Stomach smooth muscle (tissue), 2 donors: ENCODE data around the gene EHBP1.

ENCODE experiments used
- H3K27ac ChIP-seq: one replicate; pipeline ENCODE4 v1.7.0; 2013; ENCODE audit warnings: mild to moderate bottlenecking, low read length, inconsistent platforms
- H3K27me3 ChIP-seq, 2 donors: one replicate each; pipeline ENCODE4 v1.7.0; 2013; ENCODE audit warnings: low read length in 2 of 2; ENCODE audit not compliant: insufficient read depth in 2 of 2, control insufficient read depth in 1 of 2
- H3K36me3 ChIP-seq, 2 donors: one replicate each; pipeline ENCODE4 v1.7.0; 2013; ENCODE audit warnings: low read length in 2 of 2; ENCODE audit not compliant: control insufficient read depth in 2 of 2, insufficient read depth in 2 of 2
- H3K4me1 ChIP-seq: one replicate; pipeline ENCODE4 v1.7.0; 2013; ENCODE audit warnings: low read length; ENCODE audit not compliant: control insufficient read depth, insufficient read depth
- H3K4me3 ChIP-seq, 2 donors: one replicate each; pipeline ENCODE4 v1.7.0; 2013; ENCODE audit warnings: low read length in 2 of 2
- H3K9ac ChIP-seq, 2 donors: one replicate each; pipeline ENCODE4 v1.7.0; 2013; ENCODE audit warnings: low read length in 2 of 2, mild to moderate bottlenecking in 1 of 2
- H3K9me3 ChIP-seq, 2 donors: one replicate each; pipeline ENCODE4 v1.7.0; 2013; ENCODE audit warnings: low read length in 2 of 2; ENCODE audit not compliant: control insufficient read depth in 2 of 2
- donor health status: healthy.
- donor health status: Pancreatic carcinoma.

EHBP1 gene

GRCh38 chr2:62992561-62992960, 287.0 kb downstream of the EHBP1 start:
- H3K4me3 ChIP-seq = no peak overlapping the region
- peaks cover 11 to 16% of the 10 kb centered on the region in 2 donors for H3K36me3 ChIP-seq
- H3K9me3 ChIP-seq = no peaks in the 10 kb centered on the region
- H3K9ac ChIP-seq = no peak overlapping the region
- H3K27ac ChIP-seq = no peak overlapping the region
- no peaks in the 10 kb centered on the region for H3K27me3 ChIP-seq
- no peaks in the 10 kb centered on the region for H3K4me1 ChIP-seq

GRCh38 chr2:62994206-62994605, 288.7 kb downstream of the EHBP1 start:
- Histone ChIP-seq H3K4me1 (no peaks in the 10 kb centered on the region), H3K9ac (no peak overlapping the region), H3K36me3 (peaks cover 11 to 16% of the 10 kb centered on the region in 2 donors), H3K27ac (no peak overlapping the region), H3K9me3 (no peaks in the 10 kb centered on the region), H3K27me3 (no peaks in the 10 kb centered on the region), H3K4me3 (no peak overlapping the region)

GRCh38 chr2:62996534-62997186, 291.1 kb downstream of the EHBP1 start:
- Histone ChIP-seq H3K4me1 (peaks cover 3% of the 10 kb centered on the region), H3K4me3 (no peak overlapping the region), H3K27me3 (no peaks in the 10 kb centered on the region), H3K36me3 (peaks cover 9 to 11% of the 10 kb centered on the region in 2 donors), H3K27ac (no peak overlapping the region), H3K9me3 (no peaks in the 10 kb centered on the region), H3K9ac (no peak overlapping the region)

- H3K27me3 ChIP-seq = no peaks in the 10 kb centered on the region
- no peak overlapping the region for H3K27ac ChIP-seq
- no peak overlapping the region for H3K9ac ChIP-seq
- H3K9me3 ChIP-seq = no peaks in the 10 kb centered on the region
- no peak overlapping the region for H3K4me3 ChIP-seq
- H3K36me3 ChIP-seq = peaks cover 8% of the 10 kb centered on the region in 2 donors
- peaks cover 3% of the 10 kb centered on the region for H3K4me1 ChIP-seq
These were observed 293.4 kb downstream of the EHBP1 start for GRCh38 chr2:62998949-62999348.

- Histone ChIP-seq H3K27me3 (no peaks in the 10 kb centered on the region), H3K9me3 (no peaks in the 10 kb centered on the region), H3K4me3 (no peak overlapping the region), H3K36me3 (peaks cover 5 to 6% of the 10 kb centered on the region in 2 donors), H3K27ac (no peak overlapping the region), H3K9ac (no peak overlapping the region), H3K4me1 (peaks cover 3% of the 10 kb centered on the region)
These were observed 294.4 kb downstream of the EHBP1 start for GRCh38 chr2:62999905-63000304.

GRCh38 chr2:63000801-63001200, 295.3 kb downstream of the EHBP1 start:
- Histone ChIP-seq H3K9ac (no peak overlapping the region), H3K27me3 (no peaks in the 10 kb centered on the region), H3K9me3 (no peaks in the 10 kb centered on the region), H3K4me1 (peaks cover 3% of the 10 kb centered on the region), H3K4me3 (no peak overlapping the region), H3K36me3 (peaks cover 5 to 6% of the 10 kb centered on the region in 2 donors), H3K27ac (no peak overlapping the region)

- Histone ChIP-seq H3K27ac (no peak overlapping the region), H3K9me3 (no peaks in the 10 kb centered on the region), H3K27me3 (no peaks in the 10 kb centered on the region), H3K9ac (no peak overlapping the region), H3K36me3 (peaks cover 4 to 5% of the 10 kb centered on the region in 2 donors), H3K4me3 (no peak overlapping the region), H3K4me1 (peaks cover 3% of the 10 kb centered on the region)
These were observed 296.1 kb downstream of the EHBP1 start for GRCh38 chr2:63001576-63001975.

GRCh38 chr2:63003351-63003750, 297.8 kb downstream of the EHBP1 start:
- Histone ChIP-seq H3K4me3 (no peak overlapping the region), H3K27ac (no peak overlapping the region)

GRCh38 chr2:63007813-63008458, 302.4 kb downstream of the EHBP1 start:
- Histone ChIP-seq H3K4me1 (no peaks in the 10 kb centered on the region), H3K36me3 (peaks cover 0 to 3% of the 10 kb centered on the region in 2 donors), H3K27me3 (no peaks in the 10 kb centered on the region), H3K9ac (no peak overlapping the region), H3K9me3 (no peaks in the 10 kb centered on the region), H3K27ac (no peak overlapping the region), H3K4me3 (no peak overlapping the region)

More at GRCh38 chr2:63003351-63003750, 297.8 kb downstream of the EHBP1 start:
- H3K4me1 ChIP-seq = peaks cover 3% of the 10 kb centered on the region
- H3K9me3 ChIP-seq = no peaks in the 10 kb centered on the region
- no peaks in the 10 kb centered on the region for H3K27me3 ChIP-seq
- no peak overlapping the region for H3K9ac ChIP-seq
- H3K36me3 ChIP-seq = peaks cover 0 to 3% of the 10 kb centered on the region in 2 donors

- Histone ChIP-seq H3K4me3 (no peak overlapping the region), H3K27me3 (no peaks in the 10 kb centered on the region), H3K9me3 (no peaks in the 10 kb centered on the region), H3K9ac (no peak overlapping the region), H3K27ac (no peak overlapping the region), H3K4me1 (no peaks in the 10 kb centered on the region), H3K36me3 (peaks cover 0 to 7% of the 10 kb centered on the region in 2 donors)
These were observed 303.3 kb downstream of the EHBP1 start for GRCh38 chr2:63008838-63009237.

GRCh38 chr2:63009490-63009889, 304.0 kb downstream of the EHBP1 start:
- no peaks in the 10 kb centered on the region for H3K4me1 ChIP-seq
- H3K36me3 ChIP-seq = peaks cover 0 to 7% of the 10 kb centered on the region in 2 donors
- no peak overlapping the region for H3K9ac ChIP-seq
- no peaks in the 10 kb centered on the region for H3K27me3 ChIP-seq
- H3K4me3 ChIP-seq = no peak overlapping the region
- no peak overlapping the region for H3K27ac ChIP-seq
- no peaks in the 10 kb centered on the region for H3K9me3 ChIP-seq
